GM10847 (cell line): ENCODE results near the gene SERTAD2.
A peak's percentile ranks its signal among the peaks of the same experiment; 100 is the strongest.

Source experiments
- POLR2A ChIP-seq: IDR thresholded peaks from 2 replicates; pipeline ENCODE4 v1.6.1; 2011; ENCODE audit not compliant: insufficient read length; ENCODE audit errors: extremely low read depth

Gene SERTAD2

GRCh38 chr2:64656379-64656778 lies 2.7 kb upstream of the SERTAD2 start:
- TF ChIP-seq POLR2A = no peak

- no peak for TF ChIP-seq POLR2A
These were observed 2.2 kb upstream of the SERTAD2 start for GRCh38 chr2:64655873-64656272.

GRCh38 chr2:64655018-64655664 lies 1.4 kb upstream of the SERTAD2 start:
- TF ChIP-seq POLR2A = no peak

GRCh38 chr2:64654063-64654811 lies 524 bp upstream of the SERTAD2 start:
- TF ChIP-seq POLR2A = peak; percentile 25

GRCh38 chr2:64652231-64653108 lies 1.2 kb downstream of the SERTAD2 start:
- TF ChIP-seq POLR2A = no peak

- TF ChIP-seq POLR2A = no peak
These were observed 2.1 kb downstream of the SERTAD2 start for GRCh38 chr2:64651590-64651989.

- TF ChIP-seq POLR2A = no peak
These were observed 2.9 kb downstream of the SERTAD2 start for GRCh38 chr2:64650722-64651338.

- TF ChIP-seq POLR2A = no peak
These were observed 3.4 kb downstream of the SERTAD2 start for GRCh38 chr2:64650296-64650695.

GRCh38 chr2:64649626-64650025 lies 4.1 kb downstream of the SERTAD2 start:
- TF ChIP-seq POLR2A = no peak

GRCh38 chr2:64649013-64649484 lies 4.7 kb downstream of the SERTAD2 start:
- no peak for TF ChIP-seq POLR2A

- TF ChIP-seq POLR2A = no peak
These were observed 7.5 kb downstream of the SERTAD2 start for GRCh38 chr2:64646007-64646880.

- peak; percentile 33 for TF ChIP-seq POLR2A
These were observed 9.0 kb downstream of the SERTAD2 start for GRCh38 chr2:64644458-64645382.

GRCh38 chr2:64643838-64644457 lies 9.8 kb downstream of the SERTAD2 start:
- no peak for TF ChIP-seq POLR2A
